WTC11 (cell line): Measurements from ENCODE around the gene GPX2. TPM values are rescaled to one million over a fixed set of nuclear protein-coding genes. Genes with fewer than 3 reads are reported as not detected.
A peak's percentile ranks its signal among the peaks of the same experiment; 100 is the strongest.

Experiments used
- ATAC-seq: fragments of 200-7000 bp; cut with Tn5 transposase; 2 replicates; pipeline ENCODE4 v1.10.0; 2021; ENCODE audit warnings: mild to moderate bottlenecking, moderate library complexity
- CTCF ChIA-PET: fragments of 300-600 bp; sonication (Branson Sonifier 250); formaldehyde crosslinking; loops from one replicate; lab custom pipeline; 2021; ENCODE audit warnings: antibody characterized with exemption; lab: Charles Lee
- POLR2A ChIA-PET: fragments of 350-600 bp; sonication (Branson Sonifier 250); formaldehyde crosslinking; loops from one replicate; lab custom pipeline; 2021; ENCODE audit warnings: antibody characterized with exemption; lab: Charles Lee
- DNase-seq: peaks from one replicate; pipeline ENCODE4 v3.0.0; 2021; ENCODE audit warnings: low spot score
- H3K27ac Mint-ChIP-seq: 2 replicates; pipeline ENCODE4 v1.8.0; 2021; ENCODE audit warnings: mixed read lengths
- H3K27me3 Mint-ChIP-seq: 2 replicates; pipeline ENCODE4 v1.8.0; 2021; ENCODE audit warnings: low read depth, mild to moderate bottlenecking, moderate library complexity, mixed read lengths
- H3K36me3 Mint-ChIP-seq: 2 replicates; pipeline ENCODE4 v1.8.0; 2021; ENCODE audit warnings: mixed read lengths
- H3K4me1 Mint-ChIP-seq: 2 replicates; pipeline ENCODE4 v1.8.0; 2022; ENCODE audit warnings: mixed read lengths
- H3K4me3 Mint-ChIP-seq: 2 replicates; pipeline ENCODE4 v1.8.0; 2021; ENCODE audit warnings: mild to moderate bottlenecking, moderate library complexity, mixed read lengths
- H3K9me3 Mint-ChIP-seq: 2 replicates; pipeline ENCODE4 v1.8.0; 2021; ENCODE audit warnings: mixed read lengths
- AR ChIP-seq: fragments of 250-450 bp; sonication (Bioruptor Pico); IDR thresholded peaks from 2 replicates; pipeline ENCODE4 v1.9.0; 2021; ENCODE audit warnings: mild to moderate bottlenecking
- ATF2 ChIP-seq: sonication (generic); formaldehyde crosslinking; IDR thresholded peaks from 2 replicates; pipeline ENCODE4 v1.8.1; 2022; ENCODE audit warnings: low read depth, missing genetic modification reagents, borderline replicate concordance
- E2F5 ChIP-seq: sonication (generic); formaldehyde crosslinking; IDR thresholded peaks from 2 replicates; pipeline ENCODE4 v1.8.1; 2022; ENCODE audit warnings: mild to moderate bottlenecking, moderate library complexity, missing genetic modification reagents
- FOXP1 ChIP-seq: sonication (generic); formaldehyde crosslinking; IDR thresholded peaks from 2 replicates; pipeline ENCODE4 v1.8.0; 2022; ENCODE audit warnings: missing genetic modification reagents, mild to moderate bottlenecking, moderate library complexity, borderline replicate concordance
- GABPB1 ChIP-seq: sonication (generic); formaldehyde crosslinking; IDR thresholded peaks from 2 replicates; pipeline ENCODE4 v1.8.1; 2023; ENCODE audit warnings: mild to moderate bottlenecking, missing genetic modification reagents
- MAX ChIP-seq: sonication (generic); formaldehyde crosslinking; IDR thresholded peaks from 2 replicates; pipeline ENCODE4 v1.8.0; 2022; ENCODE audit warnings: mild to moderate bottlenecking, missing genetic modification reagents
- MYBL2 ChIP-seq: sonication (generic); formaldehyde crosslinking; IDR thresholded peaks from 2 replicates; pipeline ENCODE4 v1.8.1; 2023; ENCODE audit warnings: mild to moderate bottlenecking, moderate library complexity, missing genetic modification reagents
- NFATC4 ChIP-seq: fragments of 250-450 bp; sonication (Bioruptor Pico); IDR thresholded peaks from 2 replicates; pipeline ENCODE4 v1.9.0; 2021; ENCODE audit warnings: mild to moderate bottlenecking
- NR1H2 ChIP-seq: sonication (generic); formaldehyde crosslinking; IDR thresholded peaks from 2 replicates; pipeline ENCODE4 v1.9.0; 2021; ENCODE audit warnings: mild to moderate bottlenecking, moderate library complexity, missing genetic modification reagents
- PRRX2 ChIP-seq: fragments of 250-450 bp; sonication (Bioruptor Pico); IDR thresholded peaks from 2 replicates; pipeline ENCODE4 v1.8.0; 2021; ENCODE audit warnings: mild to moderate bottlenecking
- TP53 ChIP-seq: sonication (generic); formaldehyde crosslinking; IDR thresholded peaks from 2 replicates; pipeline ENCODE4 v1.8.1; 2023; ENCODE audit warnings: mild to moderate bottlenecking, missing genetic modification reagents
- ZNF232 ChIP-seq: sonication (generic); formaldehyde crosslinking; IDR thresholded peaks from 2 replicates; pipeline ENCODE4 v1.8.0; 2022; ENCODE audit warnings: mild to moderate bottlenecking, missing genetic modification reagents
- ZNF263 ChIP-seq: sonication (generic); formaldehyde crosslinking; IDR thresholded peaks from 2 replicates; pipeline ENCODE4 v1.8.1; 2022; ENCODE audit warnings: low read depth, mild to moderate bottlenecking, moderate library complexity, missing genetic modification reagents
- ZNF396 ChIP-seq: fragments of 250-450 bp; sonication (Bioruptor Pico); IDR thresholded peaks from 2 replicates; pipeline ENCODE4 v1.8.0; 2021; ENCODE audit warnings: mild to moderate bottlenecking, moderate library complexity, borderline replicate concordance
- total RNA-seq: library from RNA; stranded (reverse); gene quantifications from 3 replicates; pipeline ENCODE4 v1.2.3, GENCODE V29; 2021
- TF ChIP-seq, protein P1 (sequence below): sonication (generic); formaldehyde crosslinking; IDR thresholded peaks from 2 replicates; pipeline ENCODE4 v1.8.0; 2022; ENCODE audit warnings: mild to moderate bottlenecking, missing genetic modification reagents
- TF ChIP-seq, protein P2 (sequence below): sonication (generic); formaldehyde crosslinking; conservative IDR thresholded peaks from 2 replicates; pipeline ENCODE4 v1.8.1; 2023; ENCODE audit warnings: mild to moderate bottlenecking, low read depth, missing genetic modification reagents, moderate library complexity
- TF ChIP-seq, protein P3 (sequence below): sonication (generic); formaldehyde crosslinking; IDR thresholded peaks from 2 replicates; pipeline ENCODE4 v1.8.1; 2023; ENCODE audit warnings: mild to moderate bottlenecking, missing genetic modification reagents
- TF ChIP-seq, protein P4 (sequence below): sonication (generic); formaldehyde crosslinking; IDR thresholded peaks from 2 replicates; pipeline ENCODE4 v1.8.1; 2022; ENCODE audit warnings: mild to moderate bottlenecking, missing genetic modification reagents, moderate library complexity, borderline replicate concordance

GPX2 gene
- total RNA-seq, 1 experiment from 2014 or later: 1.5 TPM

DNA sequence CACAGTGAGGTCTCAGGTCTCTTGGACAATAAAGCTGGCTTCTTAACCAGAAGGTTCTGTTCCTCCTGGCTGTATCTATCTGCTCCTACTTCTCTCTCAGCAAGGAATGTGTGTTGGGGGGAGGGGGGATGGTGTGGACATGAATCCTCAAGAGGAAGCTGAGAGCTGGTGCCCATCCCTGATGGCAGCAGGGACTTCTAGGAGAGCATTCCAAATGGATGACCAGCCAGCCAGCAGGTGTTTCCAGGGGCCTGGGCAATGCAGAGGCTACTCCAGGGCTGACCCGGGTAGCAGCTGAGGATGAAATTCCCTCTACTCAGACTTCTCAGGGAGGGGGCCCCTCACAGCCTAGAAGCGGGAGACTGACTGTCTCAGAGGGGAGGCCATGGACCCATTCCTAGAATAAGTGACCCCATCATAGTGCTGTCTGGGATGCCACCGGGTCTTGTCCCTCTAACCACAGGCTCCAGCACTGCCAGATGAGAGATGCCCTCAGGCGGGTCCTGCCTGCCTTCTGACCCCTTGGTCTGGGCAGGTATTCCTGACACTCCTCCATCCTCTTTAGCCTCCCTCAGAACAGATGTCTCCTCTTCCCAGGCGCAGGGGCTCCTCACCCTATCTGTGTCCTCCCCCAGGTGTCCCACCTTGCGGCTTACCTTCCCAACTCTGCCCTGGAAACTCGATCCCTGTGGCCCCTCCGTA, 28.4 kb upstream of the GPX2 start (continued):
- TF ChIP-seq AR (CRISPR knock-in tag) (no peak), MAX (CRISPR knock-in tag) (no peak), FOXP1 (CRISPR knock-in tag) (no peak), NR1H2 (CRISPR knock-in tag) (no peak), ZNF396 (no peak), GABPB1 (CRISPR knock-in tag) (no peak), PRRX2 (CRISPR knock-in tag) (no peak)

GRCh38 chr14:64970041-64970440, 27.5 kb upstream of the GPX2 start:
- CTCF ChIA-PET: interaction anchor here (1.3 to 4.2 kb wide), 5 partner anchors 9 to 59 kb away, joined by 3 to 26 read pairs (median 10); partner anchors contain the start of gene FNTB
- H3K4me3 Mint-ChIP-seq: peak overlapping the region; percentile 73; the same call in 1 of the 2 replicates
- H3K9me3 Mint-ChIP-seq: no peaks in the 10 kb centered on the region
- H3K4me1 Mint-ChIP-seq: peaks cover 69% of the 10 kb centered on the region
- no peak for ATAC-seq
- DNase-seq: no peak
- POLR2A ChIA-PET: interaction anchor here (0.5 kb wide), 1 partner anchor 179 kb away, joined by 4 read pairs; no protein-coding TSS in a partner anchor
- peaks cover 15% of the 10 kb centered on the region for H3K36me3 Mint-ChIP-seq
- H3K27me3 Mint-ChIP-seq: no peaks in the 10 kb centered on the region; the same call in 1 of the 2 replicates
- no peak overlapping the region for H3K27ac Mint-ChIP-seq
- TF ChIP-seq, protein P1, sequence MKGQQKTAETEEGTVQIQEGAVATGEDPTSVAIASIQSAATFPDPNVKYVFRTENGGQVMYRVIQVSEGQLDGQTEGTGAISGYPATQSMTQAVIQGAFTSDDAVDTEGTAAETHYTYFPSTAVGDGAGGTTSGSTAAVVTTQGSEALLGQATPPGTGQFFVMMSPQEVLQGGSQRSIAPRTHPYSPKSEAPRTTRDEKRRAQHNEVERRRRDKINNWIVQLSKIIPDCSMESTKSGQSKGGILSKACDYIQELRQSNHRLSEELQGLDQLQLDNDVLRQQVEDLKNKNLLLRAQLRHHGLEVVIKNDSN (CRISPR knock-in tag): no peak
- TF ChIP-seq TP53 (CRISPR knock-in tag) (no peak), AR (CRISPR knock-in tag) (no peak), MYBL2 (no peak), E2F5 (CRISPR knock-in tag) (no peak), ZNF232 (CRISPR knock-in tag) (no peak), ZNF263 (CRISPR knock-in tag) (no peak), NFATC4 (CRISPR knock-in tag) (no peak), ATF2 (no peak)
- TF ChIP-seq, protein P2, sequence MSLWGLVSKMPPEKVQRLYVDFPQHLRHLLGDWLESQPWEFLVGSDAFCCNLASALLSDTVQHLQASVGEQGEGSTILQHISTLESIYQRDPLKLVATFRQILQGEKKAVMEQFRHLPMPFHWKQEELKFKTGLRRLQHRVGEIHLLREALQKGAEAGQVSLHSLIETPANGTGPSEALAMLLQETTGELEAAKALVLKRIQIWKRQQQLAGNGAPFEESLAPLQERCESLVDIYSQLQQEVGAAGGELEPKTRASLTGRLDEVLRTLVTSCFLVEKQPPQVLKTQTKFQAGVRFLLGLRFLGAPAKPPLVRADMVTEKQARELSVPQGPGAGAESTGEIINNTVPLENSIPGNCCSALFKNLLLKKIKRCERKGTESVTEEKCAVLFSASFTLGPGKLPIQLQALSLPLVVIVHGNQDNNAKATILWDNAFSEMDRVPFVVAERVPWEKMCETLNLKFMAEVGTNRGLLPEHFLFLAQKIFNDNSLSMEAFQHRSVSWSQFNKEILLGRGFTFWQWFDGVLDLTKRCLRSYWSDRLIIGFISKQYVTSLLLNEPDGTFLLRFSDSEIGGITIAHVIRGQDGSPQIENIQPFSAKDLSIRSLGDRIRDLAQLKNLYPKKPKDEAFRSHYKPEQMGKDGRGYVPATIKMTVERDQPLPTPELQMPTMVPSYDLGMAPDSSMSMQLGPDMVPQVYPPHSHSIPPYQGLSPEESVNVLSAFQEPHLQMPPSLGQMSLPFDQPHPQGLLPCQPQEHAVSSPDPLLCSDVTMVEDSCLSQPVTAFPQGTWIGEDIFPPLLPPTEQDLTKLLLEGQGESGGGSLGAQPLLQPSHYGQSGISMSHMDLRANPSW (CRISPR knock-in tag): no peak
- TF ChIP-seq, protein P3, sequence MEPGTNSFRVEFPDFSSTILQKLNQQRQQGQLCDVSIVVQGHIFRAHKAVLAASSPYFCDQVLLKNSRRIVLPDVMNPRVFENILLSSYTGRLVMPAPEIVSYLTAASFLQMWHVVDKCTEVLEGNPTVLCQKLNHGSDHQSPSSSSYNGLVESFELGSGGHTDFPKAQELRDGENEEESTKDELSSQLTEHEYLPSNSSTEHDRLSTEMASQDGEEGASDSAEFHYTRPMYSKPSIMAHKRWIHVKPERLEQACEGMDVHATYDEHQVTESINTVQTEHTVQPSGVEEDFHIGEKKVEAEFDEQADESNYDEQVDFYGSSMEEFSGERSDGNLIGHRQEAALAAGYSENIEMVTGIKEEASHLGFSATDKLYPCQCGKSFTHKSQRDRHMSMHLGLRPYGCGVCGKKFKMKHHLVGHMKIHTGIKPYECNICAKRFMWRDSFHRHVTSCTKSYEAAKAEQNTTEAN (CRISPR knock-in tag): no peak
- TF ChIP-seq, protein P4, sequence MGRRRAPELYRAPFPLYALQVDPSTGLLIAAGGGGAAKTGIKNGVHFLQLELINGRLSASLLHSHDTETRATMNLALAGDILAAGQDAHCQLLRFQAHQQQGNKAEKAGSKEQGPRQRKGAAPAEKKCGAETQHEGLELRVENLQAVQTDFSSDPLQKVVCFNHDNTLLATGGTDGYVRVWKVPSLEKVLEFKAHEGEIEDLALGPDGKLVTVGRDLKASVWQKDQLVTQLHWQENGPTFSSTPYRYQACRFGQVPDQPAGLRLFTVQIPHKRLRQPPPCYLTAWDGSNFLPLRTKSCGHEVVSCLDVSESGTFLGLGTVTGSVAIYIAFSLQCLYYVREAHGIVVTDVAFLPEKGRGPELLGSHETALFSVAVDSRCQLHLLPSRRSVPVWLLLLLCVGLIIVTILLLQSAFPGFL (CRISPR knock-in tag): no peak
